HepG2 (cell line): ENCODE data around the gene TET2. TPM values are rescaled to one million over a fixed set of nuclear protein-coding genes. Genes with fewer than 3 reads are reported as not detected.

Experiments
- ARNT ChIP-seq: fragments of 450-650 bp; IDR thresholded peaks from 2 replicates; pipeline ENCODE4 v1.6.1; 2017
- BCL6 ChIP-seq: IDR thresholded peaks from 2 replicates; pipeline ENCODE4 v1.6.1; 2016; ENCODE audit warnings: missing genetic modification reagents, missing compliant biosample characterization
- CENPT ChIP-seq: sonication (generic); formaldehyde crosslinking; IDR thresholded peaks from 2 replicates; pipeline ENCODE4 v1.8.0; 2022; ENCODE audit warnings: low read depth, mild to moderate bottlenecking, moderate library complexity, missing genetic modification reagents
- IRF2 ChIP-seq: IDR thresholded peaks from 2 replicates; pipeline ENCODE4 v1.6.1; 2018; ENCODE audit warnings: missing genetic modification reagents, missing compliant biosample characterization
- JARID2 ChIP-seq: sonication (generic); formaldehyde crosslinking; IDR thresholded peaks from 2 replicates; pipeline ENCODE4 v1.8.1; 2023; ENCODE audit warnings: missing genetic modification reagents, inconsistent platforms; ENCODE audit not compliant: insufficient replicate concordance
- NCOA2 ChIP-seq: sonication (generic); formaldehyde crosslinking; IDR thresholded peaks from 2 replicates; pipeline ENCODE4 v1.8.0; 2022; ENCODE audit warnings: inconsistent platforms
- NPAS2 ChIP-seq: sonication (generic); formaldehyde crosslinking; IDR thresholded peaks from 2 replicates; pipeline ENCODE4 v1.8.0; 2022; ENCODE audit warnings: mild to moderate bottlenecking, missing genetic modification reagents, borderline replicate concordance
- RFX3 ChIP-seq: IDR thresholded peaks from 2 replicates; pipeline ENCODE4 v1.6.1; 2016; ENCODE audit warnings: missing biosample characterization, missing genetic modification reagents
- SIX4 ChIP-seq: sonication (generic); formaldehyde crosslinking; IDR thresholded peaks from 2 replicates; pipeline ENCODE4 v1.4.0; 2020; ENCODE audit warnings: missing genetic modification reagents
- TCF12 ChIP-seq, 2 experiments: fragments of 450-650 bp in 1 of 2; sonication (generic) in 1 of 2; formaldehyde crosslinking in 1 of 2; IDR thresholded peaks; 2 replicates each; pipeline versions ENCODE4 v1.6.1 to v1.8.0; 2017 to 2022; ENCODE audit warnings: antibody characterized with exemption in 1 of 2, mild to moderate bottlenecking in 1 of 2, missing genetic modification reagents in 1 of 2, moderate library complexity in 1 of 2
- ZBTB8A ChIP-seq: sonication (generic); formaldehyde crosslinking; IDR thresholded peaks from 2 replicates; pipeline ENCODE4 v1.4.0; 2020; ENCODE audit warnings: mild to moderate bottlenecking, low read depth, missing genetic modification reagents, borderline replicate concordance
- ZNF160 ChIP-seq: sonication (generic); formaldehyde crosslinking; IDR thresholded peaks from 2 replicates; pipeline ENCODE4 v1.8.0; 2022; ENCODE audit warnings: mild to moderate bottlenecking, inconsistent platforms, missing genetic modification reagents
- ZNF367 ChIP-seq: sonication (generic); formaldehyde crosslinking; IDR thresholded peaks from 2 replicates; pipeline ENCODE4 v1.4.0; 2020; ENCODE audit warnings: missing genetic modification reagents, borderline replicate concordance
- ZNF547 ChIP-seq: sonication (generic); formaldehyde crosslinking; IDR thresholded peaks from 2 replicates; pipeline ENCODE4 v1.5.1; 2020; ENCODE audit warnings: mild to moderate bottlenecking, missing genetic modification reagents
- ZNF775 ChIP-seq: sonication (generic); formaldehyde crosslinking; IDR thresholded peaks from 2 replicates; pipeline ENCODE4 v1.4.0; 2020; ENCODE audit warnings: missing genetic modification reagents, mild to moderate bottlenecking, moderate library complexity, borderline replicate concordance
- polyA plus RNA-seq, 8 experiments: library from polyadenylated mRNA; depleted of rRNA in 3 of 8; stranded (reverse) in 7 of 8; unstranded in 1 of 8; fragments of >200 nt; fragmentation: Illumina TruSeq in 4 of 8; extraction: Trizol in 4 of 8; gene quantifications; 2 replicates each; pipeline versions ENCODE4 v1.2.1 to v1.2.3, GENCODE V29; 2011 to 2016; ENCODE audit warnings: low read depth in 4 of 8, missing spikeins in 1 of 8, mixed read lengths in 1 of 8; ENCODE audit not compliant: insufficient read depth in 1 of 8
- total RNA-seq, 5 experiments: library from RNA; depleted of rRNA; stranded (reverse); fragments of >200 nt; fragmentation: Illumina TruSeq; extraction: Trizol; gene quantifications; 2 replicates each; pipeline ENCODE4 v1.2.3, GENCODE V29; 2016; ENCODE audit warnings: low read depth in 1 of 5
- TF ChIP-seq, protein P1 (sequence below): sonication (generic); formaldehyde crosslinking; IDR thresholded peaks from 2 replicates; pipeline ENCODE4 v1.4.0; 2020; ENCODE audit warnings: mild to moderate bottlenecking, missing genetic modification reagents
- TF ChIP-seq, protein P2 (sequence below): sonication (generic); formaldehyde crosslinking; IDR thresholded peaks from 2 replicates; pipeline ENCODE4 v1.5.0; 2020; ENCODE audit warnings: mild to moderate bottlenecking, missing genetic modification reagents
- TF ChIP-seq, protein P3 (sequence below): sonication (generic); formaldehyde crosslinking; IDR thresholded peaks from 2 replicates; pipeline ENCODE4 v1.4.0; 2020; ENCODE audit warnings: missing genetic modification reagents, borderline replicate concordance
- TF ChIP-seq, protein P4 (sequence below): sonication (generic); formaldehyde crosslinking; IDR thresholded peaks from 2 replicates; pipeline ENCODE4 v1.8.0; 2022; ENCODE audit warnings: missing genetic modification reagents, low read depth, mild to moderate bottlenecking, borderline replicate concordance

TET2 gene
- total and polyA plus RNA-seq, 2 of the 13 experiments (the other 11 are each of a cell fraction or from before 2014, with no cell fraction given) = 4.7 to 4.8 TPM

DNA sequence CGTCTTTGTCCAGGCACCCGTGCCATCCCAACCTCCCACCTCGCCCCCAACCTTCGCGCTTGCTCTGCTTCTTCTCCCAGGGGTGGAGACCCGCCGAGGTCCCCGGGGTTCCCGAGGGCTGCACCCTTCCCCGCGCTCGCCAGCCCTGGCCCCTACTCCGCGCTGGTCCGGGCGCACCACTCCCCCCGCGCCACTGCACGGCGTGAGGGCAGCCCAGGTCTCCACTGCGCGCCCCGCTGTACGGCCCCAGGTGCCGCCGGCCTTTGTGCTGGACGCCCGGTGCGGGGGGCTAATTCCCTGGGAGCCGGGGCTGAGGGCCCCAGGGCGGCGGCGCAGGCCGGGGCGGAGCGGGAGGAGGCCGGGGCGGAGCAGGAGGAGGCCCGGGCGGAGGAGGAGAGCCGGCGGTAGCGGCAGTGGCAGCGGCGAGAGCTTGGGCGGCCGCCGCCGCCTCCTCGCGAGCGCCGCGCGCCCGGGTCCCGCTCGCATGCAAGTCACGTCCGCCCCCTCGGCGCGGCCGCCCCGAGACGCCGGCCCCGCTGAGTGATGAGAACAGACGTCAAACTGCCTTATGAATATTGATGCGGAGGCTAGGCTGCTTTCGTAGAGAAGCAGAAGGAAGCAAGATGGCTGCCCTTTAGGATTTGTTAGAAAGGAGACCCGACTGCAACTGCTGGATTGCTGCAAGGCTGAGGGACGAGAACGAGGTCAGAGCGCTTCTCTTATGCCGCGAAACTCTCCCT lies at the start of gene TET2 (continued):
- TF ChIP-seq, protein P1, sequence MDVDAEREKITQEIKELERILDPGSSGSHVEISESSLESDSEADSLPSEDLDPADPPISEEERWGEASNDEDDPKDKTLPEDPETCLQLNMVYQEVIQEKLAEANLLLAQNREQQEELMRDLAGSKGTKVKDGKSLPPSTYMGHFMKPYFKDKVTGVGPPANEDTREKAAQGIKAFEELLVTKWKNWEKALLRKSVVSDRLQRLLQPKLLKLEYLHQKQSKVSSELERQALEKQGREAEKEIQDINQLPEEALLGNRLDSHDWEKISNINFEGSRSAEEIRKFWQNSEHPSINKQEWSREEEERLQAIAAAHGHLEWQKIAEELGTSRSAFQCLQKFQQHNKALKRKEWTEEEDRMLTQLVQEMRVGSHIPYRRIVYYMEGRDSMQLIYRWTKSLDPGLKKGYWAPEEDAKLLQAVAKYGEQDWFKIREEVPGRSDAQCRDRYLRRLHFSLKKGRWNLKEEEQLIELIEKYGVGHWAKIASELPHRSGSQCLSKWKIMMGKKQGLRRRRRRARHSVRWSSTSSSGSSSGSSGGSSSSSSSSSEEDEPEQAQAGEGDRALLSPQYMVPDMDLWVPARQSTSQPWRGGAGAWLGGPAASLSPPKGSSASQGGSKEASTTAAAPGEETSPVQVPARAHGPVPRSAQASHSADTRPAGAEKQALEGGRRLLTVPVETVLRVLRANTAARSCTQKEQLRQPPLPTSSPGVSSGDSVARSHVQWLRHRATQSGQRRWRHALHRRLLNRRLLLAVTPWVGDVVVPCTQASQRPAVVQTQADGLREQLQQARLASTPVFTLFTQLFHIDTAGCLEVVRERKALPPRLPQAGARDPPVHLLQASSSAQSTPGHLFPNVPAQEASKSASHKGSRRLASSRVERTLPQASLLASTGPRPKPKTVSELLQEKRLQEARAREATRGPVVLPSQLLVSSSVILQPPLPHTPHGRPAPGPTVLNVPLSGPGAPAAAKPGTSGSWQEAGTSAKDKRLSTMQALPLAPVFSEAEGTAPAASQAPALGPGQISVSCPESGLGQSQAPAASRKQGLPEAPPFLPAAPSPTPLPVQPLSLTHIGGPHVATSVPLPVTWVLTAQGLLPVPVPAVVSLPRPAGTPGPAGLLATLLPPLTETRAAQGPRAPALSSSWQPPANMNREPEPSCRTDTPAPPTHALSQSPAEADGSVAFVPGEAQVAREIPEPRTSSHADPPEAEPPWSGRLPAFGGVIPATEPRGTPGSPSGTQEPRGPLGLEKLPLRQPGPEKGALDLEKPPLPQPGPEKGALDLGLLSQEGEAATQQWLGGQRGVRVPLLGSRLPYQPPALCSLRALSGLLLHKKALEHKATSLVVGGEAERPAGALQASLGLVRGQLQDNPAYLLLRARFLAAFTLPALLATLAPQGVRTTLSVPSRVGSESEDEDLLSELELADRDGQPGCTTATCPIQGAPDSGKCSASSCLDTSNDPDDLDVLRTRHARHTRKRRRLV (CRISPR knock-in tag) = no peak
- TF ChIP-seq ZNF367 (no peak), NPAS2 (CRISPR knock-in tag) (no peak), ZBTB8A (no peak), SIX4 (no peak), RFX3 (CRISPR knock-in tag) (no peak), JARID2 (no peak), ARNT (no peak), ZNF775 (CRISPR knock-in tag) (no peak), ZNF160 (CRISPR knock-in tag) (no peak), NCOA2 (CRISPR knock-in tag) (no peak), BCL6 (CRISPR knock-in tag) (no peak), TCF12 (IDR thresholded peaks at IDR 0.05) (no peak), TCF12 (CRISPR knock-in tag; IDR thresholded peaks at IDR 0.05) (no peak), CENPT (CRISPR knock-in tag) (no peak), IRF2 (CRISPR knock-in tag) (no peak), ZNF547 (CRISPR knock-in tag) (no peak)
- TF ChIP-seq, protein P2, sequence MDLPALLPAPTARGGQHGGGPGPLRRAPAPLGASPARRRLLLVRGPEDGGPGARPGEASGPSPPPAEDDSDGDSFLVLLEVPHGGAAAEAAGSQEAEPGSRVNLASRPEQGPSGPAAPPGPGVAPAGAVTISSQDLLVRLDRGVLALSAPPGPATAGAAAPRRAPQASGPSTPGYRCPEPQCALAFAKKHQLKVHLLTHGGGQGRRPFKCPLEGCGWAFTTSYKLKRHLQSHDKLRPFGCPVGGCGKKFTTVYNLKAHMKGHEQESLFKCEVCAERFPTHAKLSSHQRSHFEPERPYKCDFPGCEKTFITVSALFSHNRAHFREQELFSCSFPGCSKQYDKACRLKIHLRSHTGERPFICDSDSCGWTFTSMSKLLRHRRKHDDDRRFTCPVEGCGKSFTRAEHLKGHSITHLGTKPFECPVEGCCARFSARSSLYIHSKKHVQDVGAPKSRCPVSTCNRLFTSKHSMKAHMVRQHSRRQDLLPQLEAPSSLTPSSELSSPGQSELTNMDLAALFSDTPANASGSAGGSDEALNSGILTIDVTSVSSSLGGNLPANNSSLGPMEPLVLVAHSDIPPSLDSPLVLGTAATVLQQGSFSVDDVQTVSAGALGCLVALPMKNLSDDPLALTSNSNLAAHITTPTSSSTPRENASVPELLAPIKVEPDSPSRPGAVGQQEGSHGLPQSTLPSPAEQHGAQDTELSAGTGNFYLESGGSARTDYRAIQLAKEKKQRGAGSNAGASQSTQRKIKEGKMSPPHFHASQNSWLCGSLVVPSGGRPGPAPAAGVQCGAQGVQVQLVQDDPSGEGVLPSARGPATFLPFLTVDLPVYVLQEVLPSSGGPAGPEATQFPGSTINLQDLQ (CRISPR knock-in tag) = no peak
- TF ChIP-seq, protein P3, sequence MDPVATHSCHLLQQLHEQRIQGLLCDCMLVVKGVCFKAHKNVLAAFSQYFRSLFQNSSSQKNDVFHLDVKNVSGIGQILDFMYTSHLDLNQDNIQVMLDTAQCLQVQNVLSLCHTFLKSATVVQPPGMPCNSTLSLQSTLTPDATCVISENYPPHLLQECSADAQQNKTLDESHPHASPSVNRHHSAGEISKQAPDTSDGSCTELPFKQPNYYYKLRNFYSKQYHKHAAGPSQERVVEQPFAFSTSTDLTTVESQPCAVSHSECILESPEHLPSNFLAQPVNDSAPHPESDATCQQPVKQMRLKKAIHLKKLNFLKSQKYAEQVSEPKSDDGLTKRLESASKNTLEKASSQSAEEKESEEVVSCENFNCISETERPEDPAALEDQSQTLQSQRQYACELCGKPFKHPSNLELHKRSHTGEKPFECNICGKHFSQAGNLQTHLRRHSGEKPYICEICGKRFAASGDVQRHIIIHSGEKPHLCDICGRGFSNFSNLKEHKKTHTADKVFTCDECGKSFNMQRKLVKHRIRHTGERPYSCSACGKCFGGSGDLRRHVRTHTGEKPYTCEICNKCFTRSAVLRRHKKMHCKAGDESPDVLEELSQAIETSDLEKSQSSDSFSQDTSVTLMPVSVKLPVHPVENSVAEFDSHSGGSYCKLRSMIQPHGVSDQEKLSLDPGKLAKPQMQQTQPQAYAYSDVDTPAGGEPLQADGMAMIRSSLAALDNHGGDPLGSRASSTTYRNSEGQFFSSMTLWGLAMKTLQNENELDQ = no peak
- TF ChIP-seq, protein P4, sequence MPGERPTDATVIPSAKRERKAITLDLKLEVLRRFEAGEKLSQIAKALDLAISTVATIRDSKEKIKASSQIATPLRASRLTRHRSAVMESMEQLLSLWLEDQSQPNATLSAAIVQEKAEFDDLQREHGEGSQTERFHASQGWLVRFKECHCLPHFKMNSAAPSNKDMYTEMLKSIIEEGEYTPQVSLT (CRISPR knock-in tag) = no peak; the same call in 1 of the 2 replicates
